GM21737 (cell line): Measurements from ENCODE around the gene RESP18.
"Not testable (repeated sequence)": the region's sequence is repeated elsewhere in the genome, so short reads cannot be mapped to it uniquely, and the experiment has no call there.

Experiments
- ATAC-seq: cut with Tn5 transposase; IDR thresholded peaks from one replicate; pipeline ENCODE4 v1.9.1; 2021; ENCODE audit warnings: mild to moderate bottlenecking, moderate library complexity; ENCODE audit not compliant: unreplicated experiment

RESP18 gene

GRCh38 chr2:219325657-219326315 lies 6.8 kb downstream of the RESP18 start:
- ATAC-seq = no peak

GRCh38 chr2:219325136-219325535 lies 7.4 kb downstream of the RESP18 start:
- ATAC-seq = no peak

GRCh38 chr2:219323434-219323833 lies 9.1 kb downstream of the RESP18 start:
- ATAC-seq = no peak

GRCh38 chr2:219314804-219315468 lies 17.6 kb downstream of the RESP18 start:
- no peak for ATAC-seq

GRCh38 chr2:219312683-219313263 lies 19.8 kb downstream of the RESP18 start:
- ATAC-seq = not testable (repeated sequence)

- ATAC-seq = no peak
These were observed 23.3 kb downstream of the RESP18 start, which contains the start of gene PTPRN for GRCh38 chr2:219309278-219309677. Gene PTPRN, minus strand, starts transcription at chr2:219309401. Its CDS starts 69 bp downstream, at chr2:219309332.

GRCh38 chr2:219308142-219309101 lies 24.1 kb downstream of the RESP18 start:
- no peak for ATAC-seq

GRCh38 chr2:219306047-219306446 lies 26.5 kb downstream of the RESP18 start:
- ATAC-seq = no peak

- no peak for ATAC-seq
These were observed 28.3 kb downstream of the RESP18 start for GRCh38 chr2:219304223-219304622.

GRCh38 chr2:219302412-219302968 lies 30.1 kb downstream of the RESP18 start:
- ATAC-seq = no peak

- ATAC-seq = no peak
These were observed 32.5 kb downstream of the RESP18 start for GRCh38 chr2:219300022-219300421.

- no peak for ATAC-seq
These were observed 33.2 kb downstream of the RESP18 start for GRCh38 chr2:219299372-219299760.

GRCh38 chr2:219298759-219299371 lies 33.7 kb downstream of the RESP18 start:
- ATAC-seq = no peak

GRCh38 chr2:219297766-219298456 lies 34.6 kb downstream of the RESP18 start:
- ATAC-seq = no peak

GRCh38 chr2:219296631-219297391 lies 35.7 kb downstream of the RESP18 start:
- no peak for ATAC-seq

- ATAC-seq = no peak
These were observed 36.4 kb downstream of the RESP18 start for GRCh38 chr2:219296142-219296541.

- ATAC-seq = peak; percentile 95
These were observed 37.9 kb downstream of the RESP18 start for GRCh38 chr2:219294356-219295351.

- no peak for ATAC-seq
These were observed 38.8 kb downstream of the RESP18 start for GRCh38 chr2:219293736-219294231.
